Middle frontal gyrus (tissue), 1 donor: Measurements from ENCODE around the gene SLC38A6.
"Not testable (repeated sequence)": the region's sequence is repeated elsewhere in the genome, so short reads cannot be mapped to it uniquely, and the experiment has no call there.

Source experiments
- DNase-seq: peaks from one replicate; pipeline ENCODE4 v3.0.0-alpha.2; 2015; ENCODE audit warnings: low spot score; ENCODE audit errors: extremely low spot score

The SLC38A6 gene

GRCh38 chr14:61051051-61051450, 70.0 kb downstream of the SLC38A6 start:
- no peak for DNase-seq

DNA sequence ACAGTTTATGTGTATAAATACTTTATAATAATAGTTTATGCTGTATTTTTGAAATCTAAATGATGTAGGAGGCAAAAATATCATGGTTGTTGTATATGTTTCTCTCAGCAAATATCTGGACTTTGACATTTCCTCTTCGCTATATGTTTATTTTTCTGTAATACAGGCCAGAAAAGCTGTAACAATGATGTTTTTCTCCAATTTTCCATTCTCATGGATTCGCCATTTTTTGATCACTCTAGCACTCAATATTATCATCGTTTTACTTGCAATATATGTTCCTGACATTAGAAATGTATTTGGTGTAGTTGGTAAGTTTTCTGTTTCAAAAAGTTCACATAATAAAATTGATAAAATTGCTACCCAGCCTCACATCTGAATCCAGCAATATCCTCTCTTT, 70.6 kb downstream of the SLC38A6 start:
- DNase-seq = no peak

GRCh38 chr14:61063461-61063860, 82.4 kb downstream of the SLC38A6 start:
- DNase-seq = no peak

DNA sequence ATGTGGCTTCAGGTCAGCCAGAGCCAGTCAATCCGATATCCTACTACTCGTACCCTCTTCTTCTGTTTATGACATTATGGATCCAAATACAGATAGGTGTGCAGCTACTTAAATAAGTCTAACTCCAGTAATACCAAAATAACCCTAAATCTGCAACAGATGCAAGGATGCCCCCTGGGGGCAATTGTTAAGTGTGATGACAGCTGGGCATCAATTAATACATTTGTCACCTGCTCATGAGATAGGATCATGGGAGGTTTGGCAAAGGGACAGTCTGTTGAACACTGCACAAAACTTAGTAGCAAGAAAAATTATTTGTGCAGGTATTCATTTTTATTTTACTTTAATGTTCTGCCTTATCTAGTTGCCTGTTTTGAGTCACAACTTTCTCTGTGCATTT, 83.2 kb downstream of the SLC38A6 start:
- no peak for DNase-seq

DNA sequence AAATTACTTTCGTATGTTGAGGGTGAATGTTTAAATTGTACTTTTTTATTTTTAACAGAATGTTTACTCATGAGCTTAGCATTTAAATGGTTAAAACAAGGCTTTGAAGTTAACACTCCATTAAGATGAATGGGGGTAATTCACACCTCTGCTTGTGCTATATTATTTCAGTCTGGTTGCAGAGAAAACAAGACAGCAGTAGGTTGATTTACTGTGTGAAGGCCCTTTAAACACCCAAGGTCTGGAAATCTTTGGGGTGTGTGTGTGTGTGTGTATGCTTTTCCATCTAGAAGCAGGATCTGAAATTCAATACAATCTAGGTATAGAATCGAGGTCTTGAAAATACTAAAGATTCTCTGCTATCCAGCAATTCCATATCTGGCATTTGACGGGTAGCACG, 83.8 kb downstream of the SLC38A6 start:
- no peak for DNase-seq

DNA sequence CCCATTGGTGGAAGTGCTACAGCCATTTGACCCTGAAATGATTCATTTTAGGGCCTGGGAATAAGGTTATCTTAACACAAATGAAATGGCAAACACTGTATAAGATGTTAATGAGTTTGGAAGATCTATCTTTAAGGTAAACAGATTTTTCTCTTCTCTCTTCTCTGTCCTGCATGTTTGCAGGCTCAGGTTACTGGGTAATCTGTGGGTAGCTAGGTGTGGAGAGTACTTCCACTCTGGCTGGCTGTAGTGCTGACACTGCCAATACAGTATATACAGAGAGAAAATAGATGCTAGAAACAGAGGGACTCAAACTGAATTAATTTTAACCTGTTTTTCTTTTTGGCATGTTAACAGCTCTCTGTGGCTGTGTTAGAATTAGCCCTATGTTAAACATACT, 84.6 kb downstream of the SLC38A6 start:
- no peak for DNase-seq

DNA sequence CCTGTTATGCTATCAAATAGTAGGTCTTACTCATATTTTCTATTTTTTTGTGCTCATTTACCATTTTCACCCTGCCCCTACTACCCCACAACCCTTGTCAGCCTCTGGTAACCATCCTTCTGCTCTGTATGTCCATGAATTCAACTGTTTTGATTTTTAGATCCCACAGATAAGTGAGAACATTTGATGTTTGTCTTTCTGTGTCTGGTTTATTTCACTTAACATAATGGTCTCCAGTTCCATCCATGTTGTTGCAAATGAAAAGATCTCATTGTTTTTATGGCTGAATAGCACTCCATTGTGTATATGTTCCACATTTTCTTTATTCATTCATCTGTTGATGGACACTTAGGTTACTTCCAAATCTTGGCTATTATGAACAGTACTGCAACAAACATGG, 91.4 kb downstream of the SLC38A6 start:
- DNase-seq = not testable (repeated sequence)

GRCh38 chr14:61074852-61075251, 93.8 kb downstream of the SLC38A6 start:
- DNase-seq = no peak

DNA sequence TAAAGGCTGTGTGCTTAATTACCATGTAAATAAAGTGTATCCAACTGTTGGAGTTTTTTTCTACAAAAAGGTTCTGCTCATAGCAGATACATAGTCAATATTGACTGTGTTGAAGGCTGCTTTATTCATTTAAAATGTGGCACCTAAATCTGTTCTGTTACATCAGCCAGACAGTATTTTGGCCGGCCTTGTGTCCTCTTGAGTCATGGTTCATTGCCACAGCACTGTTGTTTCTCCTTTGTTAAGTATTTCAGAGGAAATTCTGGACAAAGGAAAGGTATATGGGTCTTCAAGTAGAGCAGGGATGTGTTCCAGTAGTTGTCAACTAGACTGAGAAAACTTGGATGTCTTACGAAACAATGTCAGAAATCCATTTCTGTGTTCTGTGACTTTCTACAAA, 95.5 kb downstream of the SLC38A6 start:
- no peak for DNase-seq

- no peak for DNase-seq
Observed at GRCh38 chr14:61077437-61077836, 96.4 kb downstream of the SLC38A6 start.

- DNase-seq = no peak
Observed at GRCh38 chr14:61077951-61078720, 97.1 kb downstream of the SLC38A6 start.

- no peak for DNase-seq
Observed at GRCh38 chr14:61080591-61081010, 99.6 kb downstream of the SLC38A6 start.

GRCh38 chr14:61088081-61088480, 107.0 kb downstream of the SLC38A6 start:
- no peak for DNase-seq

GRCh38 chr14:61089126-61089750, 108.2 kb downstream of the SLC38A6 start:
- no peak for DNase-seq

GRCh38 chr14:61090432-61091216, 109.6 kb downstream of the SLC38A6 start:
- no peak for DNase-seq

DNA sequence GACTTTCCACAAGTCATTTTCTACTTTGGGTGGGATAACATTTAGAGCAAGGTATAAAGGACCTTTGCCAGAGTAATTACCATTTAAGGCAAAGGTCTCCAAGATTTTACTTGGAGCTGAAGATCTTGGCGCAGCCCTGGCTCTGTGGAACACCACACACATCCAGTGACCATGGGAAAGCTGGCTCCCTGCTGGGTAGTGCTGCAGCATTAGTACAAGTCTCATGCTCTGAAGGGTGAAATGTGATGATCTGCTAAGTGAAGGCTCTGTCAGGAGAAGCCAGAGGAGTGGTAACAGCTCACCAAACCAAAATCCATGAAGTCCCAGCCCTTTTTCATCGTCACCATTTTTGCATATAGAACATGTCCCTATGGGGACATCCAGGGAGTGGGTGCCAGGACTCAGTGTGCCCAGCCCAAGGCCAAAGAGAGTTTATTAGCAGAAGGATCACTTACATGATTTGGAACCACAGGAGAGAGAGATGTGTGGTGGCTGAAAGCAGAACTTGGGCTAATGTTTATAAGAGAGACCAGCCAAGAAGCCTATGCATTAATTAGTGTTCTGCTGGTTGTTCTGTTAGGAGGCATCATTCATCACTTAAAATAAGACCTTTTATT, 110.7 kb downstream of the SLC38A6 start:
- no peak for DNase-seq

- DNase-seq = not testable (repeated sequence)
Observed at GRCh38 chr14:61098096-61098495, 117.1 kb downstream of the SLC38A6 start.

DNA sequence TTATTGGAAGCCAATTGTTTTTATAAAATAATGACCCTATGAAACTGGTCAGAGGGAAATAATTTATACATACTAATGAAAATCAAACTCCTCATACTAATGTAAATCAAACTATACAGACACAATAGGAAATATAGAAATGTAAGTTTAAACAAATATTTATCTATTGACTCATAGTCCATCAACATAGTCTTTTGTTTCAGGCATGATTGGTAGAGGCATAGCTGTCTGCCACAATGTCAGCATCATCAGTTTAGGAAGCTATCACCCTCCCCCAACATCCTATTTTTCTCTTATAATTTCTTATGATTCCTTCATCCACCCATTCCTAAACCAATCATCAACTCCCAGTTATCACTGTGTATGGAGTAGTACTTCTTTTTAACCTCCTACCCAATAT, 117.7 kb downstream of the SLC38A6 start:
- no peak for DNase-seq

DNA sequence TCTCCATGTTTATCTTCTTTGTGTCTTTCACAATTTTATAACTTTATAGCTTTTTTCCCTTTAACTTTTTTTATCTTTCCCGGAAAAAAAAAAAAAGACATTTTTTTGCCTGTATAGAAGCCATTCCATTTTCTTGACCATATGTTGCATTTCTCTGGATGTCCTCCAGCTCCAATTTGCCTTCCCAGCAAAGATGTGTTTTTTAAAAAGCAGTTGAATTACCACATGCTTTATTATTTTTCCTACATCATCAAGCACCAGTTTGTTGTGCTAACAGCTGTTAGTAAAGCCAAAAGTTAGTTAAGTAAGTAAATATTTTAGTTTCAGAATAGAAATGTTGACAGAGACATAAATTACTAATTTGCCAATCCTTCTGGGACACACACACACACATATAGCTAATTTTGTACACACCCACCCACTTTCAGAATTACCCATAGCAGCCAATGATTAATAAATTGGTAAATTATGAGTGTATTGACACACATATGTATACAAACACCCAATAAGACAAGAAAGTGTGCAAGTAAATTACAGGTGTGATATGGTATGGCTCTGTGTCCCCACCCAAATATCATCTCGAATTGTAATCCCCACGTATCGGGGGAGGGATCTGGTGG, 118.3 kb downstream of the SLC38A6 start:
- no peak for DNase-seq

DNA sequence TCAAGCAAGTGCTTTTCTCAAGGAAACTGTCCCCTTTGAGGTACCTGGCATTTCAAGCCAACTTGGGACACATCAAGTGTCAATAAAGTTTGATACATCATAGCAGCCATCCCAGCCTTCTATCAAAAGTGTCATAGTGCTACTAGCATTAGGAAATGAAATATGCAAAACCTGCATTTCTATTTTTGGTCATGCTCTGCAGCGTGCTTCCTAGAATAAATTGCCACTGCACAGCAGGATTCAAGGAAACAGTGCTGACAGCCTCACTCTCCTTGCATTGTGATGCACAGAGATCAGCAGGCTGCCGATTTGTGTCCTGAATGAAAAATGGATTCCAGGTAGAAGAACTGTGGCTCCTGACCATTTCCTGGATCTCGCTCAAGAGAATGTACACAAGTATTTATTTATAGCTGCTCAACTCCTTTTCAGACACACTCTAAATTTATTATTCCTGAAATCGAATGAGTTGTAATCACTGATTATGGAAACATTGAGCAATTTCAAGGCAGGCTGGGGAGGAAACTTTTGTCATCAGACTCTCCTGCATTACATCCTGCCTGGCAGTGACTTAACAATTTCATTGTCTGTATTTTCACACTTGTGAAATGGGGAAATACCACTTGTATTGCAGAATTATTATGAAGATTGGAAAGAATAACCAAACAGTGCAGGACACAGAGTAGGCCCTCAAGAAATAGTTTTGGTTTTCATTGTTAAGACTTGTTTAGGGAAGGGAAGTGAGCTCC, 120.9 kb downstream of the SLC38A6 start:
- DNase-seq = no peak
